Measurements from ENCODE around the gene ZMIZ1.

DNA sequence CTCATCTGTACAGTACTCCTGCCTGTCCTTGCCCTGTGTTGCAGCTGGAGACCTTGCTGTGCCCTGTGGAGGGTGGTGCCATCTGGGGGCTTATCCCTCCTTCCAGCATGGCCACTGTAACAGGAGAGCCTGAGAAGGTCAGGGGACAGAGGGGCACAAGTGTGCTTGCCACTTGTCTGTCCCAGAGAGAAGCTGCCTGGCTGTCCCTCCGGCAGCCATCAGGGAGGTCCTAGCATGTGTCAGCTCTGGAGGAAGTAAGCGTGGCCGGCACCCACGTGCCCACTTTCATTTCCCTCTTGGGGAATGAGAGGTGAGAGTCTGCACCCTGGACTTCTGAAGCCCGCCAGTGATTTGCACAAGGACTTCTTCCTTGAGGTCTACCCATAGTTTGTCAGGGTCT, 181.5 kb downstream of the ZMIZ1 start:
- TF ChIP-seq, protein P1, sequence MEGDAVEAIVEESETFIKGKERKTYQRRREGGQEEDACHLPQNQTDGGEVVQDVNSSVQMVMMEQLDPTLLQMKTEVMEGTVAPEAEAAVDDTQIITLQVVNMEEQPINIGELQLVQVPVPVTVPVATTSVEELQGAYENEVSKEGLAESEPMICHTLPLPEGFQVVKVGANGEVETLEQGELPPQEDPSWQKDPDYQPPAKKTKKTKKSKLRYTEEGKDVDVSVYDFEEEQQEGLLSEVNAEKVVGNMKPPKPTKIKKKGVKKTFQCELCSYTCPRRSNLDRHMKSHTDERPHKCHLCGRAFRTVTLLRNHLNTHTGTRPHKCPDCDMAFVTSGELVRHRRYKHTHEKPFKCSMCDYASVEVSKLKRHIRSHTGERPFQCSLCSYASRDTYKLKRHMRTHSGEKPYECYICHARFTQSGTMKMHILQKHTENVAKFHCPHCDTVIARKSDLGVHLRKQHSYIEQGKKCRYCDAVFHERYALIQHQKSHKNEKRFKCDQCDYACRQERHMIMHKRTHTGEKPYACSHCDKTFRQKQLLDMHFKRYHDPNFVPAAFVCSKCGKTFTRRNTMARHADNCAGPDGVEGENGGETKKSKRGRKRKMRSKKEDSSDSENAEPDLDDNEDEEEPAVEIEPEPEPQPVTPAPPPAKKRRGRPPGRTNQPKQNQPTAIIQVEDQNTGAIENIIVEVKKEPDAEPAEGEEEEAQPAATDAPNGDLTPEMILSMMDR (conservative IDR thresholded peaks at IDR 0.05; ENCODE audit: low read length) = no peak
- no peak for TF ChIP-seq EZH2phosphoT487 (IDR thresholded peaks at IDR 0.05; ENCODE audit: borderline replicate concordance)

Measured in Loucy (cell line).